ENCODE measurements around the gene PTMS.

DNA sequence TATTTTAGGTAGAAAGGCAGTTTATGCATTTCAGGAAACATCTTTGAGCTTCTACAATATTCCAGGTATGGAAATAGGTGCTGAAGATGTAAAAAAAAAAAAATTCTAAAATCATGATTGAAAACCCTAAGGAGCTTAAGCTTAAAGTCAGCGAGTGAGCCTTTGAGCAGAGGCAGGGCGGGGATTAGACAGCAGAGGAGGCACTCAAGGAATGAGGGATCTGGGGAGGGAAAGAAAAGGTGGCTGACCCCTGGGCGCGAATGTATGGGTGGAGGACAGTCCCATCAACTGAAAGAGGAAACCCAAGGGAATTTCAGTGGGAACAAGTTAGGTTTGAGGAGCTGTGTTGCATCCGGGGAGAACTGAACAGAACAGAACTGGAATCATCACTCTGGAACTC lies 6.4 kb upstream of the PTMS start:
- TF ChIP-seq, protein P1, sequence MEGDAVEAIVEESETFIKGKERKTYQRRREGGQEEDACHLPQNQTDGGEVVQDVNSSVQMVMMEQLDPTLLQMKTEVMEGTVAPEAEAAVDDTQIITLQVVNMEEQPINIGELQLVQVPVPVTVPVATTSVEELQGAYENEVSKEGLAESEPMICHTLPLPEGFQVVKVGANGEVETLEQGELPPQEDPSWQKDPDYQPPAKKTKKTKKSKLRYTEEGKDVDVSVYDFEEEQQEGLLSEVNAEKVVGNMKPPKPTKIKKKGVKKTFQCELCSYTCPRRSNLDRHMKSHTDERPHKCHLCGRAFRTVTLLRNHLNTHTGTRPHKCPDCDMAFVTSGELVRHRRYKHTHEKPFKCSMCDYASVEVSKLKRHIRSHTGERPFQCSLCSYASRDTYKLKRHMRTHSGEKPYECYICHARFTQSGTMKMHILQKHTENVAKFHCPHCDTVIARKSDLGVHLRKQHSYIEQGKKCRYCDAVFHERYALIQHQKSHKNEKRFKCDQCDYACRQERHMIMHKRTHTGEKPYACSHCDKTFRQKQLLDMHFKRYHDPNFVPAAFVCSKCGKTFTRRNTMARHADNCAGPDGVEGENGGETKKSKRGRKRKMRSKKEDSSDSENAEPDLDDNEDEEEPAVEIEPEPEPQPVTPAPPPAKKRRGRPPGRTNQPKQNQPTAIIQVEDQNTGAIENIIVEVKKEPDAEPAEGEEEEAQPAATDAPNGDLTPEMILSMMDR (IDR thresholded peaks at IDR 0.05): no peak
- no peak for TF ChIP-seq POLR2A (IDR thresholded peaks at IDR 0.05)
- no peak for TF ChIP-seq POLR2AphosphoS5 (IDR thresholded peaks at IDR 0.05)
- no peak for TF ChIP-seq EP300 (IDR thresholded peaks at IDR 0.05)
